HCT116 (cell line): Measurements from ENCODE around the gene CAMK1D. TPM values are rescaled to one million over a fixed set of nuclear protein-coding genes. Genes with fewer than 3 reads are reported as not detected.

Source experiments
- ATAC-seq: fragments of 200-7000 bp; cut with Tn5 transposase; 2 replicates; pipeline ENCODE4 v1.9.1; 2020; ENCODE audit warnings: mild to moderate bottlenecking, moderate library complexity
- BruUV-seq: library from RNA; stranded (reverse); fragments of 400-500 nt; replicated peaks from 2 replicates; lab custom pipeline; 2021; lab: Mats Ljungman, UMichigan
- CTCF ChIA-PET: fragments of 300-600 bp; sonication (Branson Sonifier 250); formaldehyde crosslinking; loops from one replicate; lab custom pipeline; 2021; ENCODE audit warnings: antibody characterized with exemption; lab: Charles Lee
- POLR2A ChIA-PET: fragments of 300-600, 350-600 bp; sonication (Branson Sonifier 250); formaldehyde crosslinking; loops from one replicate; lab custom pipeline; 2021; ENCODE audit warnings: antibody characterized with exemption; lab: Charles Lee
- RAD21 ChIA-PET, 2 experiments: fragments of 300-600 bp; sonication (Branson Sonifier 250); formaldehyde crosslinking; loops; one replicate each; lab custom pipeline; 2023; ENCODE audit warnings: low total read pairs in 2 of 2; ENCODE audit not compliant: uncharacterized antibody in 2 of 2, unreplicated experiment in 2 of 2, low non-redundant PET in 1 of 2; lab: Charles Lee
- DNase-seq: peaks from one replicate; pipeline ENCODE4 v3.0.0-alpha.2; 2010; ENCODE audit warnings: low read depth, low spot score
- H2AFZ ChIP-seq: fragments of 200-600 bp; shearing (Covaris generic), sonication (generic); 2 replicates; pipeline ENCODE4 v1.6.1; 2017; ENCODE audit warnings: low read depth, mixed run types, mixed read lengths, antibody characterized with exemption, low read length; ENCODE audit not compliant: poor library complexity, severe bottlenecking
- H3K27ac ChIP-seq: 2 replicates; pipeline ENCODE4 v1.5.1; 2012; ENCODE audit warnings: low read depth, low read length
- H3K27me3 ChIP-seq: fragments of 200-600 bp; sonication (generic); 2 replicates; pipeline ENCODE4 v1.6.1; 2016; ENCODE audit warnings: mixed run types, low read length, mixed read lengths; ENCODE audit not compliant: insufficient read depth
- H3K36me3 ChIP-seq, 2 experiments: fragments of 200-500 bp in 1 of 2; fragments of 200-600 bp in 1 of 2; sonication (Bioruptor generic) in 1 of 2; sonication (generic) in 1 of 2; 2 replicates each; pipeline versions ENCODE4 v1.5.1 to v1.6.1; 2014 to 2016; ENCODE audit warnings: low read length in 2 of 2, inconsistent platforms in 1 of 2, mixed read lengths in 1 of 2, mixed run types in 1 of 2; ENCODE audit not compliant: insufficient read depth in 2 of 2, control insufficient read depth in 1 of 2
- H3K4me1 ChIP-seq, 2 experiments: fragments of 200-600 bp in 1 of 2; sonication (generic) in 1 of 2; 2 replicates each; pipeline versions ENCODE4 v1.5.1 to v1.6.1; 2012 to 2017; ENCODE audit warnings: low read length in 2 of 2, inconsistent platforms in 1 of 2, mild to moderate bottlenecking in 1 of 2, mixed read lengths in 1 of 2, mixed run types in 1 of 2, moderate library complexity in 1 of 2; ENCODE audit not compliant: insufficient read depth in 2 of 2, control insufficient read depth in 1 of 2
- H3K4me2 ChIP-seq: fragments of 200-600 bp; sonication (generic); 2 replicates; pipeline ENCODE4 v1.6.1; 2017; ENCODE audit warnings: mixed run types, low read length, mixed read lengths
- H3K4me3 ChIP-seq, 2 experiments: fragments of 200-600 bp in 1 of 2; sonication (generic) in 1 of 2; replicated peaks in 1 of 2; 2 replicates each; pipeline ENCODE4 v1.5.1; 2011 to 2016; ENCODE audit warnings: low read length in 2 of 2, control low read depth in 1 of 2, low read depth in 1 of 2, mild to moderate bottlenecking in 1 of 2, mixed read lengths in 1 of 2, mixed run types in 1 of 2
- H3K79me2 ChIP-seq: fragments of 200-600 bp; sonication (generic); 2 replicates; pipeline ENCODE4 v1.6.1; 2017; ENCODE audit warnings: mild to moderate bottlenecking, mixed run types, low read length, moderate library complexity, mixed read lengths; ENCODE audit not compliant: insufficient read depth
- H3K9ac ChIP-seq: fragments of 200-600 bp; sonication (generic); 2 replicates; pipeline ENCODE4 v1.6.1; 2016; ENCODE audit warnings: low read length, mixed read lengths
- H3K9me2 ChIP-seq: fragments of 200-600 bp; sonication (generic), shearing (Covaris generic); 2 replicates; pipeline ENCODE4 v1.6.1; 2017; ENCODE audit warnings: mixed run types, mild to moderate bottlenecking, moderate library complexity; ENCODE audit not compliant: insufficient read depth
- H3K9me3 ChIP-seq, 2 experiments: fragments of 200-500 bp in 1 of 2; fragments of 200-600 bp in 1 of 2; sonication (Bioruptor generic) in 1 of 2; sonication (generic) in 1 of 2; 2 replicates each; pipeline ENCODE4 v1.6.1; 2014 to 2017; ENCODE audit warnings: low read length in 2 of 2, mixed read lengths in 2 of 2, inconsistent platforms in 1 of 2, low read depth in 1 of 2, mild to moderate bottlenecking in 1 of 2, mixed run types in 1 of 2, moderate library complexity in 1 of 2; ENCODE audit not compliant: control insufficient read depth in 1 of 2, insufficient read depth in 1 of 2
- H4K20me1 ChIP-seq: fragments of 200-600 bp; sonication (generic), shearing (Covaris generic); 2 replicates; pipeline ENCODE4 v1.6.1; 2017; ENCODE audit warnings: mixed run types, mild to moderate bottlenecking, moderate library complexity; ENCODE audit not compliant: insufficient read depth
- EZH2phosphoT487 ChIP-seq: fragments of 200-600 bp; IDR thresholded peaks from 2 replicates; pipeline ENCODE4 v1.6.1; 2018; ENCODE audit warnings: antibody characterized with exemption, borderline replicate concordance
- JUND ChIP-seq: IDR thresholded peaks from 2 replicates; pipeline ENCODE4 v1.6.1; 2012
- MAX ChIP-seq: IDR thresholded peaks from 2 replicates; pipeline ENCODE4 v1.6.1; 2012
- POLR2A ChIP-seq: IDR thresholded peaks from 2 replicates; pipeline ENCODE4 v1.7.0; 2011; ENCODE audit warnings: borderline replicate concordance; ENCODE audit not compliant: insufficient read depth, insufficient read length; ENCODE audit errors: extremely low read depth
- POLR2AphosphoS5 ChIP-seq: IDR thresholded peaks from 2 replicates; pipeline ENCODE4 v1.6.1; 2011; ENCODE audit warnings: mild to moderate bottlenecking, low read depth, low read length, moderate library complexity
- SIN3A ChIP-seq: IDR thresholded peaks from 2 replicates; pipeline ENCODE4 v1.6.1; 2012; ENCODE audit warnings: low read depth
- SP1 ChIP-seq: IDR thresholded peaks from 2 replicates; pipeline ENCODE4 v1.6.1; 2012; ENCODE audit warnings: low read depth
- TCF7L2 ChIP-seq: IDR thresholded peaks from 2 replicates; pipeline ENCODE4 v1.7.0; 2011; ENCODE audit warnings: borderline replicate concordance, inconsistent platforms; ENCODE audit not compliant: insufficient read depth, insufficient read length; ENCODE audit errors: extremely low read depth
- YY1 ChIP-seq: IDR thresholded peaks from 2 replicates; pipeline ENCODE4 v1.6.1; 2011; ENCODE audit warnings: low read length, low read depth, moderate library complexity, mild to moderate bottlenecking; ENCODE audit not compliant: insufficient replicate concordance; ENCODE audit errors: extremely low read depth
- ZFX ChIP-seq: fragments of 450-650 bp; IDR thresholded peaks from 2 replicates; pipeline ENCODE4 v1.6.1; 2017
- intact Hi-C: fragments of 100-400 bp; cut with micrococcal nuclease; formaldehyde crosslinking; loops from 2 replicates; pipeline ENCODE4 v1.10.0; 2022
- total RNA-seq: library from RNA; stranded (reverse); gene quantifications from one replicate; pipeline ENCODE4 v1.2.1, GENCODE V29; 2021; ENCODE audit not compliant: unreplicated experiment
- TF ChIP-seq, protein P1 (sequence below): IDR thresholded peaks from 2 replicates; pipeline ENCODE4 v1.6.1; 2011; ENCODE audit warnings: mild to moderate bottlenecking, low read length, moderate library complexity; ENCODE audit not compliant: insufficient replicate concordance; ENCODE audit errors: extremely low read depth

CAMK1D gene
- total RNA-seq, 1 experiment from 2014 or later: 9.6 TPM

DNA sequence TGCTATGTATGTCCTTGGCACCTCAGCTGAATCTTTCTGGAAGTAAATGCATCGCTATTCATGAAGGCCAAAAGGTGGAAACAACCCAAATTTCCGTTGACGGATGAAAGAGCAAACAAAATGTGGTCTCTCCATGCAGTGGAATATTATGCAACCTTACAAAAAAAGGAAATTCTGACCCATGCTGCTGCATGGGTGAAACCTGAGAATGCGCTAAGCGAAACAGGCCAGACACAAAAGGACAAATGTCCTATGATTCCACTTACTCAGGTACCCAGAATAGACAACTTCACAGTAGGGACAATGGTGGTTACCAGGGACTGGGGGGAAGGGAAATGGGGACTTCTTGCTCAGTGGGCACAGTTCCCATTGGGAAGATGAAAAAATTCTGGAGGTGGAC is 158.8 kb downstream of the CAMK1D start:
- no TSS peak for BruUV-seq

GRCh38 chr10:12509016-12509793 is 159.9 kb downstream of the CAMK1D start:
- no TSS peak for BruUV-seq
- ChIA-PET RAD21 (no interaction called here), POLR2A (no interaction called here), CTCF (interaction anchor here (0.5 kb wide), 1 partner anchor 195 kb away, joined by 3 read pairs; no protein-coding TSS in a partner anchor)
- H3K4me3 ChIP-seq: no peak overlapping the region
- H3K9me3 ChIP-seq: no peaks in the 10 kb centered on the region; a peak in 1 of 4 replicates
- no peaks in the 10 kb centered on the region for H3K36me3 ChIP-seq
- no peak overlapping the region for H3K9ac ChIP-seq
- intact Hi-C loops: no loop called here
- H3K4me2 ChIP-seq: no peak overlapping the region
- H3K79me2 ChIP-seq: no peaks in the 10 kb centered on the region
- no peak overlapping the region for H2AFZ ChIP-seq
- no peaks in the 10 kb centered on the region for H3K4me1 ChIP-seq
- DNase-seq: no peak
- H3K27ac ChIP-seq: no peak overlapping the region
- no peaks in the 10 kb centered on the region for H3K9me2 ChIP-seq
- ATAC-seq: no peak
- H4K20me1 ChIP-seq: no peaks in the 10 kb centered on the region
- H3K27me3 ChIP-seq: no peaks in the 10 kb centered on the region
- TF ChIP-seq, protein P1, sequence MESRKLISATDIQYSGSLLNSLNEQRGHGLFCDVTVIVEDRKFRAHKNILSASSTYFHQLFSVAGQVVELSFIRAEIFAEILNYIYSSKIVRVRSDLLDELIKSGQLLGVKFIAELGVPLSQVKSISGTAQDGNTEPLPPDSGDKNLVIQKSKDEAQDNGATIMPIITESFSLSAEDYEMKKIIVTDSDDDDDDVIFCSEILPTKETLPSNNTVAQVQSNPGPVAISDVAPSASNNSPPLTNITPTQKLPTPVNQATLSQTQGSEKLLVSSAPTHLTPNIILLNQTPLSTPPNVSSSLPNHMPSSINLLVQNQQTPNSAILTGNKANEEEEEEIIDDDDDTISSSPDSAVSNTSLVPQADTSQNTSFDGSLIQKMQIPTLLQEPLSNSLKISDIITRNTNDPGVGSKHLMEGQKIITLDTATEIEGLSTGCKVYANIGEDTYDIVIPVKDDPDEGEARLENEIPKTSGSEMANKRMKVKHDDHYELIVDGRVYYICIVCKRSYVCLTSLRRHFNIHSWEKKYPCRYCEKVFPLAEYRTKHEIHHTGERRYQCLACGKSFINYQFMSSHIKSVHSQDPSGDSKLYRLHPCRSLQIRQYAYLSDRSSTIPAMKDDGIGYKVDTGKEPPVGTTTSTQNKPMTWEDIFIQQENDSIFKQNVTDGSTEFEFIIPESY: no peak
- TF ChIP-seq SP1 (no peak), SIN3A (no peak), TCF7L2 (no peak), MAX (no peak), POLR2AphosphoS5 (no peak)

More for the DNA sequence above, 158.8 kb downstream of the CAMK1D start:
- ChIA-PET RAD21 (no interaction called here), POLR2A (no interaction called here), CTCF (no interaction called here)
- Histone ChIP-seq H3K9ac (no peak overlapping the region), H3K27ac (no peak overlapping the region), H2AFZ (no peak overlapping the region), H3K9me2 (no peaks in the 10 kb centered on the region), H3K4me2 (no peak overlapping the region), H3K27me3 (no peaks in the 10 kb centered on the region), H4K20me1 (no peaks in the 10 kb centered on the region), H3K9me3 (no peaks in the 10 kb centered on the region; a peak in 1 of 4 replicates), H3K36me3 (no peaks in the 10 kb centered on the region), H3K4me3 (no peak overlapping the region), H3K79me2 (no peaks in the 10 kb centered on the region), H3K4me1 (no peaks in the 10 kb centered on the region)
- DNase-seq (no peak), ATAC-seq (no peak)
- TF ChIP-seq YY1 (no peak), TCF7L2 (no peak), ZFX (no peak), SP1 (no peak), EZH2phosphoT487 (no peak), JUND (no peak), POLR2A (no peak)
- TF ChIP-seq, protein P1: no peak
- intact Hi-C loops: no loop called here
